ENCODE data around the gene NCOA1.
"Not testable (repeated sequence)": the region's sequence is repeated elsewhere in the genome, so short reads cannot be mapped to it uniquely, and the experiment has no call there.

The NCOA1 gene

GRCh38 chr2:24542269-24542872 lies 51.3 kb downstream of the NCOA1 start:
- no peak for DNase-seq

DNA sequence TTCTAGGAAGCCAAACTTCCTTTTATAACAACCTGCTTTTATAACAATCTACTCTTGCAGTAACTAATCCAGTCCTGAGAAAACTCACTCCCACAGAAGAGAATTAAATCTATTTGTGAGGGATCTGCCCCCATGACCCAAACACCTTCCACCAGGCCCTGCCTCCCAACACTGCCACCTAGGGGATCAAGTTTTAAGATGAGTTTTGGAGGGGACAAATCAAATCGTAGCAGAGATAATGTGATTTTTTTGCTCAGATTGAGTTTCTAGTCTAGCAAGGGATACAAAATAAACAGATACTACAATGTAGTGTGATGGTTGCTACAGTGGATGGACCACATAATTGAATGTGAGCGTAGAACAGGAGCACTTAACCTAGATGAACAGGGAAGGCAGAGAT lies 52.2 kb downstream of the NCOA1 start:
- DNase-seq, result no peak

GRCh38 chr2:24544456-24545115 lies 53.5 kb downstream of the NCOA1 start:
- no peak for DNase-seq

- DNase-seq, result no peak
Observed at GRCh38 chr2:24546669-24547068, 55.6 kb downstream of the NCOA1 start.

- DNase-seq, result no peak
Observed at GRCh38 chr2:24548058-24548457, 57.0 kb downstream of the NCOA1 start.

GRCh38 chr2:24550301-24550700 lies 59.2 kb downstream of the NCOA1 start:
- not testable (repeated sequence) for DNase-seq

DNA sequence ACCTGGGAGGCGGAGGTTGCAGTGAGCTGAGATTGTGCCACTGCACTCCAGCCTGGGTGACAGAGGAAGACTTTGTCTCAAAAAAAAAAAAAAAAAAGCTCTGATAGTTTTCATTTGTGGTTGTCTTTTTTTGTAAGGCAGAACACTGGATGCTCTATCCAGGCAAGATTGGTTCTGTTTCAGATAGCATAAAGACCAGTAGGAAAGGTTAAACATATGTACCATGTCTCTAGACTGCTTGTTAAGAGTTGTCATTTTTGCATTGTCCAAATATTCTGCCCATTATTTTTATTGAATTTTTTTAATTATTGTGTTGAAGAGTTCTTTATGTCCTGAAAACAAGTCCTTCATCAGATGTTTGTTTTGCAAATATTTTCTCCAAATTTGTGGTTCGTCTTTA lies 60.0 kb downstream of the NCOA1 start:
- no peak for DNase-seq

- no peak for DNase-seq
Observed at GRCh38 chr2:24552836-24553235, 61.8 kb downstream of the NCOA1 start.

- no peak for DNase-seq
Observed at GRCh38 chr2:24558781-24559472, 67.9 kb downstream of the NCOA1 start.

DNA sequence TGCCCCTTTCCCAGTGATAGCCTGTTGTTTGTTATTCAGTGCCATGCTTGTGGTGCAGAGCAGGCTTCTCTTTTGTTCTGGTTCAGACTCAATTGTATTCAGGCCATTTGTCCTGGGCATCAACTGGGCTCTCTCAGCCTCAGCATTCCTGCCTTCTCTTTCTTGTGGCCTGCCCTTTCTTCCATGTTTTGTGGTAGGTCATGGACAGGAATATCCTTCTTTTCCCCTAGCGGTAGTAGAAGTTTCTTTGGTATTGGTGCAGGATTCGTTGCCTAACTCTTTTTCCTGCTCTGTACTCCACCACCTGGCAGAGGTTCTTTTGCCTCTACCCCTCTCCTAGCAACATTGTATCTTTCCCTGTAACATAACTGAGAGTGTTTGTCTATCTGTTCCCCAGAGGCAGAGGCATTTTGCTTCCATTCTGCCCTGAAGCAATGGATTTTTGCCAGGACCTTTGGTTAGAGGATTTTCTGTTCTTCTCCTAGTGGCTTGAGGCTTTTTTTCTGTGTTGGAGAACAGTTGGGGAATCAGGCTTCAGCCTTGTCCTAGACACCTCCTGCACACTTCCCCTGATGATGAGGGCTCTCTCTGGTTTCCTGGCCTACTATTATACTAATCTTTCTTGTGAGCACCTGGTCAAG lies 68.5 kb downstream of the NCOA1 start:
- no peak for DNase-seq

DNA sequence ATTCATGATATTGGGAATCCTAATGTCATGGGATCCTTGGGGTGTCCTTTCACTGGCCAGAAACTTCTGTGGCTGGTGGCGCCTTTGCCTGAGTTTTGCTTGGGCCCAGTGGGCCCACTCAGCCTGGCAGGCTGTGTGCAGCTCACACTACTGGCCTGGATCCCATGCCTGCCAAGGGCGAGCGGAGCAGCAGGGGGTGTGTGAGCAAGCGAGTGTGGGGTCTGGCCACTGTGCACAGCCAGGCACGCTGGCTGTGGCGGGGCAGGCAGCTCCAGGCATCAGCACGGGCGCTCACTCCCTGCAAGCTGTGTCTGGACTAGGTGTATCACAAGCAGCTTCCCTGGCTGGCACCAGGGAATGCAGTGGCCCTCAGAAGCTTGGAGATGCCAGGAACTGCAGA lies 74.5 kb downstream of the NCOA1 start:
- DNase-seq, result no peak

DNA sequence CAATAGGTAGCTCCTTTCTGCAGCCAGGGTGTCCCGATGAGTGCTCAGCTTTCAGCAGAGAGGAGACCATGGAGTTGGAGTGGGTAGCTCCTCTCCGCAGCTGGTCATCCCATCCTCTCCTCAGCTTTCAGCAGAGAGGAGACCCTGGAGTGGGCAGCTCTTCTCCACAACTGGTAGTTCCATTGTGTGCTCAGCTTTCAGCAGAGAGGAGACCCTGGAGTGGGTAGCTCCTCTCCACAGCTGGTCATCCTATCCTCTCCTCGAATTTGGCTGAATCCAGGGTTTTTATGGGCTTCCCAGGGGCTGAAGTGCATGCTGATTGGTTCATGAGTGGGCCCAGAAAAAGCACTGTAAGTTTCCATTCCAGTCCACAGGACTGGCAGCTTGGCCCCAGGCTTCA lies 75.2 kb downstream of the NCOA1 start:
- no peak for DNase-seq

- no peak for DNase-seq
Observed at GRCh38 chr2:24566630-24567029, 75.6 kb downstream of the NCOA1 start.

DNA sequence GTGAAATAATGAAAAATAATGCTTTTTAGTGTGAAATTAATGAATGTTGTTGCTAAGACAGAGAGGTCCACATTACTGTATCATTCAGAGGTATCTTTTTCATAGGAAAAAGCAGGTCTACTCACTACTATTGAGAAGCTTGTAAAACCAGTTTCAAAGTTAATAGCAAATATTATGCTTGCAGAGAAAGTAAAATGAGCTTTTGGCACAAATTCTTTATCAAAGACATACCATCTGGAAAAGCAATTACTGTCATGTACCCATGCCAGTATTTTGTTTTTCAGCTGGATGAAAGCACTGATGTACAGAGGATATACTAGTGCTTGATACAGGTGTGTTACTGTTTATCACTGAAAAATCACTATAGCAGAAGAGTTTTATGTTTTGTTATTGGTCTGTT lies 77.5 kb downstream of the NCOA1 start:
- DNase-seq, result no peak

DNA sequence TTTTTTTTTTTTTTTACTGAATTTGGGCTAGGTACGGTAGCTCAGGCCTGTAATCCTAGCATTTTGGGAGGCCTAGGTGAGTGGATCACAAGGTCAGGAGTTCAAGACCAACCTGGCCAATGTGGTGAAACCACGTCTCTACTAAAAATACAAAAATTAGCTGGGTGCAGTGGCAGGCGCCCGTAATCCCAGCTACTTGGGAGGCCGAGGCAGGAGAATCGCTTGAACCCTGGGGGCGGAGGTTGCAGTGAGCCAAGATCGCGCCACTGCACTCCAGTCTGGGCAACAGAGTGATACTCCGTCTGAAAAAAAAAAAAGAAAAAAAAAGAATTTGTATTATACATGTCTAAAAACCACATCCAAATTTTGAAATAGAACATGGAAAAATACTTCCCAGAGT lies 78.5 kb downstream of the NCOA1 start:
- DNase-seq, result not testable (repeated sequence)

GRCh38 chr2:24570225-24570624 lies 79.2 kb downstream of the NCOA1 start:
- DNase-seq, result no peak

DNA sequence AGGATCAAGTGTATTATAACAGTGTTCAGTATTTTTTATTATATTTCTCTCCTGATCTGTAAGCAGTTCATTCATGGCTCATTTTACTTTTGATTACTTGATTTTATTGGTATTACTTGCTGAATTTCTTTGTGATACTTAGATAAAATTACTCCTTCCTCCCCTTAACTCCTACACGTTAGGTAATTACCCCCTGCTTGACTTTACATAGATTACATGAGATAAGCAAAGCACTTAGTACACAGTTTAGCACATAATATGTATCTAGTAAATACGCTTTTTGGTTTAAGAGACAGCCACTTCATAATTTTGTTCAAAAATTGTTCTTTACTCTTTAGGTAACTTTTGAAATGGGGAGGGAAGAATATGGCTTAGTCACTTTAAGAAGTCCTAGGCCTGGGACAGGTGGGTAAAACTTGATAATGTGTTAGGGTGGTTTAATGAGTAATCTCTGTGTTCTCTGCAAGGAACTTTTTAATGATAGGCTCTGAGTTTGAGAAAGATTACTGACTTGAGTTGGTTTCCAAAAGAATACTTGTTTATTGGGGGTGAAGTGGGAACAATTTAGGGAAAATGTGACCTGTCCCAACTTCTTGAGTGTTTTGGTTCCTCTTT lies 80.9 kb downstream of the NCOA1 start:
- no peak for DNase-seq

- DNase-seq, result no peak
Observed at GRCh38 chr2:24576146-24576545, 85.1 kb downstream of the NCOA1 start.

GRCh38 chr2:24576617-24577016 lies 85.6 kb downstream of the NCOA1 start:
- no peak for DNase-seq

DNA sequence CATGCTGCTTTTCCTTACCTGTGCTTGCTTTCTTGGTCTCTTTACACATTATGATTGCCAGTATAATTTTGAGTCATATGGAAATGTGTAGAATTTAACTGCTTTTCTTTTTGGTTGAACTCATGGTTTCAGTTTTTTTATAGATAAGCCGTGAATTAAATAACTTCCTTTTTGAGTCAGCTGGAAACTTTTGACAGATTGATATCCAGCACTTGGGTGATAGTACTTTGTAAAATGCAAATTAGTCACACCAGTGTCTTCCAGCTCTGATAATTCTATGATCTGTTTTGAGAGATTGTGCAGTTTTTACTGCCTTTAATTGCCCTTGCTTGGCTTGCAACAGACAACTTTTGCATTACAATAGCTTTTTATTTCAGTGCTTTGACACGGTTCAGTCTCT lies 86.4 kb downstream of the NCOA1 start:
- DNase-seq, result no peak

DNA sequence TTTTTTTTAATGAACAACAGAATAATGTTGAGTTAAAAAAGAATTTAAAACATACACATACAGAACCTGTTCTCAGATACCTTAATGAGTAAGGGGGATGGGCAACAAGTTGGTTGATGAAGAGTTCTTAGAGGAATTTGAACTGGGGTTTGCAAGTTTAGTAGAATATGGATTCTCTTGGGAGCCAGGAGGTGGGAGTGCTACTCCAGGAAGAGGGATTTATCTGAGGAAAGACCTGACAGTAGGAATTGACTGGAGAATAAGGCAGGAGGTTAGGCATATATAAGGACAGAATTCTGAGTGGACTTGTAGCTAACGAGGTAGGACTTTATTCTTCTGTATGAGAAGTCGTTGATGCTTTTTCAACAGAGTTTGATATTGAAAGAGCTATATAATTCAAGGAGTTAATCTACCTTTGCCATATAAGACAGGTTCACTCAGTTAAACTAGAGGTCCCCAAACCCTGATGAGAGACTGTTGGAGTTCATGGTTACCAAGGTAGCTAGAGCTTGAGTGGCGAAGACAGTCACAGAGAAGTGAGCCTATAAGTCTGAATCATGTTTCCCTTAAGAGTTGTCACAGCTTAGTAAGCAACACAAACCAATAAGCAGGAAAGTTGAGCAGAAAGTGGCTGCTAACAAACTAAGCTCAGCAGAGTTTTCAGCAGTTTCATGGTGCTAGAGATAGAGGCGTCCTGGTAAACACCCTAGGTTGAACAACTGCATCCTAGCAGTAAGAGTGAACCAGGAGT lies 88.2 kb downstream of the NCOA1 start:
- DNase-seq, result no peak

- DNase-seq, result no peak
Observed at GRCh38 chr2:24580561-24580960, 89.5 kb downstream of the NCOA1 start.

DNA sequence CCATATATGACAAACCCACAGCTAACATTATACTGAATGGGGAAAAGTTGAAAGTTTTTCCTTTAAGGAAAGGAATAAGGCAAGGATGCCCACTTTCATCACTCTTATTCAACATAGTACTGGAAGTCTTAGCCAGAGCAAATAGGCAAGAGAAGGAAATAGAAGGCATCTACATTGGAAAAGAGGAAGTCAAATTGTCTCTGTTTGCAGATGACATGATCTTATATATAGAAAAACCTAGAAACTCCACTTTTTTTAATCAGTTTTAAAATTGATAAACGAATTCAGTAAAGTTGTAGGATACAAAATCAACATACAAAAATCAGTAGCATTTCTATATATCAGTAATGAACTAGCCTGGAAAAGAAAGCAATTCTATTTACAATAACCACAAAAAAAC lies 90.9 kb downstream of the NCOA1 start:
- DNase-seq, result not testable (repeated sequence)
